ENCODE results near the gene PAPPA. TPM values are rescaled to one million over a fixed set of nuclear protein-coding genes. Genes with fewer than 3 reads are reported as not detected.
A peak's percentile ranks its signal among the peaks of the same experiment; 100 is the strongest.

Gene PAPPA
- total and polyA plus RNA-seq, 2 experiments from 2014 or later: 0.76 to 0.80 TPM

DNA sequence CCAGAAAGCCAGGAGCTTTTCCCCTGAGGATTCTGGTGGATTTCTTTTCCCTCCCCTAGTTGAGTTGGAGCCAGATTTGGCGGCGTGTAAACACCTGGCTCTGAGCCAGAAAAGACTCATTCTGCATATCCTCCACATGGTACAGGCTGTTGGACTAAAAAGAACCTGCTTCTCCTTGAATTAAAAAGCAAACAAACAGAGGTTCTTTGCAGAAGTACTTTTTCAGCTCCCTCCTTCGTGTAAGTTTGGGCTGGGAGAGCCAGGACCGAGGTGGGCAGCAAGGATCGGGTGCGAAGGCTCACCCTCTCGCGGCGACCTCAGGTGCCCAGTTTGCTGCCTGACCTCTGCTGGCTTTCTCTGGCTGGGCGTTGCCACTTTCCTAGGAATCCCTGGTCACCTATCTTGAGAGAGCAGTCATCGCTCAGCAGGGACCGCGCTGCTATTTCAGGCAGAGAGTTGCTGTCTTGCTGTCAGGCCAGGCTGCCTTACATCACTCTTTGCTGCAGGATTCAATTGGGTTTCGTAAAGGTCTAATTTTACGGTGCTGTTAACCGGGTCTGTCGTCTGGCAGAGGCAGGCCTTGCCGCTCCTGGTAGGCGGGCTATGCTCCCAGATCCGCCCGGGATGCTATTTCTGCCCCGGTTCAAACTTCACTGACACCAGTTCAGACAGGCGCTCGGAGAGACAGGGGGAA is 3.2 kb downstream of the PAPPA start:
- Histone ChIP-seq H3K27me3 (peaks cover 27% of the 10 kb centered on the region), H3K4me1 (ENCODE audit: low read depth) (peaks cover 25% of the 10 kb centered on the region), H3K27ac (peak overlapping the region; percentile 44), H3K4me3 (peak overlapping the region; percentile 18), H3K36me3 (no peaks in the 10 kb centered on the region), H3K9me3 (ENCODE audit: low read depth) (no peaks in the 10 kb centered on the region)
- peak; percentile 88 to 94 for DNase-seq (ENCODE audit: low read depth in 1 of 2, low spot score in 1 of 2)
- no peak for TF ChIP-seq CTCF (IDR thresholded peaks at IDR 0.05; ENCODE audit: low read depth, low read length)

GRCh38 chr9:116157436-116158138 is 4.0 kb downstream of the PAPPA start:
- Histone ChIP-seq H3K27ac (peak overlapping the region; percentile 44), H3K27me3 (peaks cover 24% of the 10 kb centered on the region)
- DNase-seq (ENCODE audit: low read depth in 1 of 2, low spot score in 1 of 2): peak in 1 of 2 donors; percentile 66

GRCh38 chr9:116160676-116161571 is 7.3 kb downstream of the PAPPA start:
- peak in 1 of 2 donors; percentile 53 for DNase-seq (ENCODE audit: low read depth in 1 of 2, low spot score in 1 of 2)

More at GRCh38 chr9:116157436-116158138, 4.0 kb downstream of the PAPPA start:
- H3K36me3 ChIP-seq: no peaks in the 10 kb centered on the region
- no peaks in the 10 kb centered on the region for H3K9me3 ChIP-seq (ENCODE audit: low read depth)
- no peak for TF ChIP-seq CTCF (IDR thresholded peaks at IDR 0.05; ENCODE audit: low read depth, low read length)
- peaks cover 25% of the 10 kb centered on the region for H3K4me1 ChIP-seq (ENCODE audit: low read depth)
- H3K4me3 ChIP-seq: peak overlapping the region; percentile 18

DNA sequence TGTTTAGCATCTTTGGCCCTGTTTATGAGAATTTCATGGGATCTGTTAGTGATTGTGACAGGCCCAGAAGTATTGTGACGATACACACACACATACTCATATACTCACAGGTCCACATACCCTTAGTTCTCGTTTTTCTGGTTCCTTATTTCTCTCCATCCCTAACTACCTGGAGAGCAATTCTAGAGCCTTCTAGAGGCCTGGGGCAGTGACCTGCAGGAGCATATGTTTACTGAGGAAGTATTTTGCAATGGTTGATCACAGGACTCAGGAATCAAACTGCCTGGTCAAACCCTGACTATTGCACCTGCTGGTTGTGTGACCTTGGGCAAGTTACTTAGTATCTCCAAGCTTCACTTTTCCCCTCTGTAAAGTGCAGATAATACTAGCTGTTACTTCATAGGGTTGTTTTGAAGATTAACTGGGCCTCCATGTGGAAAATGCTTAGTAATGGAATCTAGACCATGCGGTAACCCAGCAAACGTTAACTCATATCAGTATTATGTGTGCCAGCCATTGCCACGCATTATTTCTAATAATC is 8.7 kb downstream of the PAPPA start:
- no peak for TF ChIP-seq CTCF (IDR thresholded peaks at IDR 0.05; ENCODE audit: low read depth, low read length)
- Histone ChIP-seq H3K4me3 (no peak overlapping the region), H3K36me3 (no peaks in the 10 kb centered on the region), H3K9me3 (ENCODE audit: low read depth) (no peaks in the 10 kb centered on the region), H3K27me3 (no peaks in the 10 kb centered on the region), H3K27ac (no peak overlapping the region), H3K4me1 (ENCODE audit: low read depth) (peaks cover 18% of the 10 kb centered on the region)
- DNase-seq (ENCODE audit: low read depth in 1 of 2, low spot score in 1 of 2): no peak

More at GRCh38 chr9:116160676-116161571, 7.3 kb downstream of the PAPPA start:
- H3K27ac ChIP-seq: no peak overlapping the region
- H3K4me3 ChIP-seq: no peak overlapping the region
- H3K27me3 ChIP-seq: peaks cover under 1% of the 10 kb centered on the region
- peaks cover 22% of the 10 kb centered on the region for H3K4me1 ChIP-seq (ENCODE audit: low read depth)
- TF ChIP-seq CTCF (IDR thresholded peaks at IDR 0.05; ENCODE audit: low read depth, low read length): no peak
- H3K9me3 ChIP-seq (ENCODE audit: low read depth): no peaks in the 10 kb centered on the region
- no peaks in the 10 kb centered on the region for H3K36me3 ChIP-seq
